GM21576 (cell line): ENCODE data around the gene PRDM16.

Experiments
- ATAC-seq: cut with Tn5 transposase; IDR thresholded peaks from one replicate; pipeline ENCODE4 v1.9.1; 2021; ENCODE audit warnings: mild to moderate bottlenecking, moderate library complexity; ENCODE audit not compliant: unreplicated experiment

The PRDM16 gene

GRCh38 chr1:3219791-3220467 is 150.9 kb downstream of the PRDM16 start:
- no peak for ATAC-seq

- ATAC-seq: no peak
Measured at GRCh38 chr1:3221112-3222041, 152.4 kb downstream of the PRDM16 start.

GRCh38 chr1:3222042-3222692 is 153.2 kb downstream of the PRDM16 start:
- ATAC-seq: no peak

GRCh38 chr1:3225661-3226060 is 156.7 kb downstream of the PRDM16 start:
- no peak for ATAC-seq

GRCh38 chr1:3226191-3226590 is 157.2 kb downstream of the PRDM16 start:
- no peak for ATAC-seq

- no peak for ATAC-seq
Measured at GRCh38 chr1:3226701-3227350, 157.8 kb downstream of the PRDM16 start.

- no peak for ATAC-seq
Measured at GRCh38 chr1:3227351-3227704, 158.3 kb downstream of the PRDM16 start.

- no peak for ATAC-seq
Measured at GRCh38 chr1:3227893-3228292, 158.9 kb downstream of the PRDM16 start.

GRCh38 chr1:3229081-3229725 is 160.2 kb downstream of the PRDM16 start:
- no peak for ATAC-seq

- ATAC-seq: no peak
Measured at GRCh38 chr1:3230553-3230952, 161.6 kb downstream of the PRDM16 start.

- no peak for ATAC-seq
Measured at GRCh38 chr1:3231245-3231644, 162.2 kb downstream of the PRDM16 start.

- no peak for ATAC-seq
Measured at GRCh38 chr1:3231826-3232225, 162.8 kb downstream of the PRDM16 start.

- ATAC-seq: no peak
Measured at GRCh38 chr1:3233031-3233430, 164.0 kb downstream of the PRDM16 start.

GRCh38 chr1:3233551-3233950 is 164.5 kb downstream of the PRDM16 start:
- ATAC-seq: no peak

GRCh38 chr1:3234281-3234680 is 165.3 kb downstream of the PRDM16 start:
- ATAC-seq: no peak

GRCh38 chr1:3234956-3235355 is 166.0 kb downstream of the PRDM16 start:
- no peak for ATAC-seq

GRCh38 chr1:3235496-3235895 is 166.5 kb downstream of the PRDM16 start:
- ATAC-seq: no peak

GRCh38 chr1:3236361-3236760 is 167.4 kb downstream of the PRDM16 start:
- ATAC-seq: no peak

GRCh38 chr1:3236955-3237354 is 168.0 kb downstream of the PRDM16 start:
- no peak for ATAC-seq

GRCh38 chr1:3237570-3237969 is 168.6 kb downstream of the PRDM16 start:
- ATAC-seq: no peak
